Activated CD4-positive, alpha-beta T cell treated with anti-CD3 and anti-CD28 coated beads, Interleukin-2, amount 50 U/mL, for 4 hours (primary cell): ENCODE measurements around the gene YIPF2.

Source experiments
- DNase-seq, 2 experiments: peaks; one replicate each; pipeline ENCODE4 v3.0.0-alpha.2; 2020

YIPF2 gene

GRCh38 chr19:10872546-10873107 lies 55.8 kb downstream of the YIPF2 start:
- peak; percentile 35 to 39 for DNase-seq
